Loucy (cell line): ENCODE data around the gene CENPP.

Source experiments
- H2AFZ ChIP-seq: fragments of 200-600 bp; sonication (generic); 2 replicates; pipeline ENCODE4 v1.6.0; 2016; ENCODE audit warnings: antibody characterized with exemption, mild to moderate bottlenecking, low read length, moderate library complexity
- H3F3A ChIP-seq: fragments of 200-600 bp; 2 replicates; pipeline ENCODE4 v1.6.0; 2016; ENCODE audit warnings: antibody characterized with exemption, low read depth, mild to moderate bottlenecking
- H3K27me3 ChIP-seq: fragments of 200-600 bp; sonication (generic); 2 replicates; pipeline ENCODE4 v1.6.1; 2014; ENCODE audit warnings: low read length, mild to moderate bottlenecking; ENCODE audit not compliant: insufficient read depth, poor library complexity, severe bottlenecking
- H3K36me3 ChIP-seq: fragments of 200-600 bp; sonication (generic); 2 replicates; pipeline ENCODE4 v1.6.1; 2016; ENCODE audit warnings: low read length; ENCODE audit not compliant: insufficient read depth
- H3K4me1 ChIP-seq: fragments of 200-600 bp; sonication (generic); 2 replicates; pipeline ENCODE4 v1.5.1; 2014; ENCODE audit warnings: low read length, mild to moderate bottlenecking; ENCODE audit not compliant: insufficient read depth, poor library complexity, severe bottlenecking
- H3K4me2 ChIP-seq: fragments of 200-600 bp; sonication (generic); 2 replicates; pipeline ENCODE4 v1.6.0; 2014; ENCODE audit warnings: antibody characterized with exemption, low read length, low read depth, mild to moderate bottlenecking; ENCODE audit not compliant: poor library complexity, severe bottlenecking
- H3K4me3 ChIP-seq: fragments of 200-600 bp; sonication (generic); 2 replicates; pipeline ENCODE4 v1.5.1; 2014; ENCODE audit warnings: low read length, mild to moderate bottlenecking, mixed read lengths; ENCODE audit not compliant: poor library complexity, severe bottlenecking
- H3K79me2 ChIP-seq: fragments of 200-600 bp; sonication (generic); 2 replicates; pipeline ENCODE4 v1.6.1; 2014; ENCODE audit warnings: low read length; ENCODE audit not compliant: insufficient read depth
- H3K9ac ChIP-seq: fragments of 200-600 bp; sonication (generic); 2 replicates; pipeline ENCODE4 v1.6.0; 2014; ENCODE audit warnings: mild to moderate bottlenecking, low read depth, low read length, moderate library complexity; ENCODE audit not compliant: poor library complexity, severe bottlenecking
- H3K9me2 ChIP-seq: fragments of 200-600 bp; sonication (generic); replicated peaks from 2 replicates; pipeline ENCODE4 v1.6.1; 2016; ENCODE audit warnings: low read depth, low read length, mixed read lengths
- H3K9me3 ChIP-seq: fragments of 200-600 bp; sonication (generic); 2 replicates; pipeline ENCODE4 v1.6.1; 2014; ENCODE audit warnings: mild to moderate bottlenecking, antibody characterized with exemption, low read length, low read depth; ENCODE audit not compliant: insufficient read depth
- H4K20me1 ChIP-seq: fragments of 200-600 bp; sonication (generic); 2 replicates; pipeline ENCODE4 v1.6.0; 2014; ENCODE audit warnings: antibody characterized with exemption, low read length, mild to moderate bottlenecking; ENCODE audit not compliant: insufficient read depth, poor library complexity, severe bottlenecking
- CTCF ChIP-seq: fragments of 200-600 bp; sonication (generic); conservative IDR thresholded peaks from 2 replicates; pipeline ENCODE4 v1.5.1; 2014; ENCODE audit warnings: mild to moderate bottlenecking, antibody characterized with exemption, low read length
- EZH2phosphoT487 ChIP-seq: fragments of 200-600 bp; IDR thresholded peaks from 2 replicates; pipeline ENCODE4 v1.6.1; 2018; ENCODE audit warnings: antibody characterized with exemption, mild to moderate bottlenecking, moderate library complexity, borderline replicate concordance

The CENPP gene

GRCh38 chr9:92479346-92479745, 153.6 kb downstream of the CENPP start:
- H3K27me3 ChIP-seq: no peaks in the 10 kb centered on the region
- TF ChIP-seq CTCF: no peak
- no peak for TF ChIP-seq EZH2phosphoT487
- H3F3A ChIP-seq: no peaks in the 10 kb centered on the region
- H4K20me1 ChIP-seq: no peaks in the 10 kb centered on the region
- H3K4me1 ChIP-seq: peaks cover 9% of the 10 kb centered on the region
- no peaks in the 10 kb centered on the region for H3K9me2 ChIP-seq
- H3K79me2 ChIP-seq: no peaks in the 10 kb centered on the region
- H2AFZ ChIP-seq: no peak overlapping the region
- H3K4me3 ChIP-seq: no peak overlapping the region
- H3K36me3 ChIP-seq: no peaks in the 10 kb centered on the region
- no peak overlapping the region for H3K4me2 ChIP-seq
- no peaks in the 10 kb centered on the region for H3K9me3 ChIP-seq
- no peak overlapping the region for H3K9ac ChIP-seq

GRCh38 chr9:92480291-92480771, 154.6 kb downstream of the CENPP start:
- H3K9me2 ChIP-seq: no peaks in the 10 kb centered on the region
- H3K4me2 ChIP-seq: no peak overlapping the region
- TF ChIP-seq CTCF (no peak), EZH2phosphoT487 (no peak)
- H4K20me1 ChIP-seq: no peaks in the 10 kb centered on the region
- no peaks in the 10 kb centered on the region for H3K36me3 ChIP-seq
- no peaks in the 10 kb centered on the region for H3K27me3 ChIP-seq
- no peak overlapping the region for H3K4me3 ChIP-seq
- no peaks in the 10 kb centered on the region for H3F3A ChIP-seq
- H3K9ac ChIP-seq: no peak overlapping the region
- no peaks in the 10 kb centered on the region for H3K9me3 ChIP-seq
- H3K4me1 ChIP-seq: peaks cover 9% of the 10 kb centered on the region
- H2AFZ ChIP-seq: no peak overlapping the region
- H3K79me2 ChIP-seq: no peaks in the 10 kb centered on the region

GRCh38 chr9:92480986-92481633, 155.4 kb downstream of the CENPP start:
- H3K4me2 ChIP-seq: no peak overlapping the region
- no peak overlapping the region for H3K9ac ChIP-seq
- no peak overlapping the region for H3K4me3 ChIP-seq
- H3K4me1 ChIP-seq: peaks cover 11% of the 10 kb centered on the region
- no peaks in the 10 kb centered on the region for H3K27me3 ChIP-seq
- no peaks in the 10 kb centered on the region for H3K9me2 ChIP-seq
- H3K79me2 ChIP-seq: no peaks in the 10 kb centered on the region
- no peaks in the 10 kb centered on the region for H3K36me3 ChIP-seq
- H2AFZ ChIP-seq: no peak overlapping the region
- TF ChIP-seq EZH2phosphoT487 (no peak), CTCF (no peak)
- H4K20me1 ChIP-seq: no peaks in the 10 kb centered on the region
- H3K9me3 ChIP-seq: no peaks in the 10 kb centered on the region
- H3F3A ChIP-seq: no peaks in the 10 kb centered on the region
